DOHH2 (cell line): Measurements from ENCODE around the gene ZFPL1.

ENCODE experiments used
- H3F3A ChIP-seq: fragments of 200-600 bp; sonication (generic), shearing (Covaris generic); 2 replicates; pipeline ENCODE4 v1.6.0; 2016; ENCODE audit warnings: antibody characterized with exemption, mild to moderate bottlenecking; ENCODE audit not compliant: control insufficient read depth, insufficient read depth
- H3K27ac ChIP-seq: fragments of 200-600 bp; sonication (generic); 2 replicates; pipeline ENCODE4 v1.5.1; 2014; ENCODE audit warnings: low read depth, mild to moderate bottlenecking, low read length, moderate library complexity
- H3K27me3 ChIP-seq: fragments of 200-600 bp; sonication (generic); 2 replicates; pipeline ENCODE4 v1.6.1; 2014; ENCODE audit warnings: mild to moderate bottlenecking, low read length, mixed read lengths; ENCODE audit not compliant: control insufficient read depth
- H3K36me3 ChIP-seq: fragments of 200-600 bp; sonication (generic); 2 replicates; pipeline ENCODE4 v1.6.1; 2014; ENCODE audit warnings: mild to moderate bottlenecking, low read length, moderate library complexity, mixed read lengths; ENCODE audit not compliant: control insufficient read depth
- H3K4me1 ChIP-seq: fragments of 200-600 bp; sonication (generic); 2 replicates; pipeline ENCODE4 v1.6.1; 2014; ENCODE audit warnings: mild to moderate bottlenecking, low read length, mixed read lengths; ENCODE audit not compliant: control insufficient read depth
- H3K4me2 ChIP-seq: fragments of 200-600 bp; sonication (generic); 2 replicates; pipeline ENCODE4 v1.6.0; 2014; ENCODE audit warnings: mild to moderate bottlenecking, low read length, moderate library complexity
- H3K4me3 ChIP-seq: fragments of 200-600 bp; sonication (generic); 2 replicates; pipeline ENCODE4 v1.5.1; 2014; ENCODE audit warnings: mild to moderate bottlenecking, low read length, mixed read lengths
- H3K79me2 ChIP-seq: fragments of 200-600 bp; sonication (generic); 2 replicates; pipeline ENCODE4 v1.6.1; 2014; ENCODE audit warnings: mild to moderate bottlenecking, low read length, mixed read lengths; ENCODE audit not compliant: control insufficient read depth
- H3K9me2 ChIP-seq: fragments of 200-600 bp; sonication (generic); replicated peaks from 2 replicates; pipeline ENCODE4 v1.6.1; 2014; ENCODE audit warnings: mild to moderate bottlenecking, low read length, mixed read lengths; ENCODE audit not compliant: control insufficient read depth
- H3K9me3 ChIP-seq: fragments of 200-600 bp; sonication (generic); 2 replicates; pipeline ENCODE4 v1.6.1; 2014; ENCODE audit warnings: antibody characterized with exemption, low read length, mixed read lengths; ENCODE audit not compliant: control insufficient read depth, insufficient read depth
- H4K20me1 ChIP-seq: fragments of 200-600 bp; sonication (generic); 2 replicates; pipeline ENCODE4 v1.6.0; 2014; ENCODE audit warnings: low read depth, mild to moderate bottlenecking, antibody characterized with exemption, low read length, moderate library complexity; ENCODE audit not compliant: control insufficient read depth, insufficient read depth
- CTCF ChIP-seq: fragments of 200-600 bp; sonication (generic); IDR thresholded peaks from one replicate; pipeline ENCODE4 v1.5.1; 2014; ENCODE audit warnings: antibody characterized with exemption, mild to moderate bottlenecking, low read depth, low read length; ENCODE audit not compliant: poor library complexity, severe bottlenecking
- EZH2phosphoT487 ChIP-seq: fragments of 200-600 bp; sonication (generic); IDR thresholded peaks from 2 replicates; pipeline ENCODE4 v1.6.1; 2017; ENCODE audit warnings: borderline replicate concordance, mild to moderate bottlenecking, antibody characterized with exemption, low read length, moderate library complexity, mixed read lengths

ZFPL1 gene

GRCh38 chr11:65083834-65084597 lies at the start of gene ZFPL1, which contains the start of gene CDCA5:
ZFPL1 (plus strand) TSS chr11:65084222; CDS start chr11:65084699, 477 bp downstream.
CDCA5 (minus strand) TSS chr11:65084040; CDS start chr11:65083978, 62 bp downstream.
- Histone ChIP-seq H3K4me1 (peaks cover 42% of the 10 kb centered on the region), H3K79me2 (peaks cover 61% of the 10 kb centered on the region), H3K27ac (peak within 1 kb of the TSS; percentile 70), H3K4me3 (peak within 1 kb of the TSS; percentile 90), H3K9me3 (no peaks in the 10 kb centered on the region), H4K20me1 (no peaks in the 10 kb centered on the region), H3K9me2 (no peaks in the 10 kb centered on the region), H3K4me2 (peak within 1 kb of the TSS; percentile 85), H3K36me3 (peaks cover 73% of the 10 kb centered on the region), H3K27me3 (no peaks in the 10 kb centered on the region), H3F3A (0 out of 2 replicates have a peak, but pooled peaks cover 2% of the 10 kb centered on the region)
- TF ChIP-seq CTCF (no peak), EZH2phosphoT487 (no peak)

GRCh38 chr11:65034423-65034822 lies 49.6 kb upstream of the ZFPL1 start:
- Histone ChIP-seq H3K4me3 (no peak overlapping the region), H3K4me1 (peaks cover 10% of the 10 kb centered on the region), H3K4me2 (no peak overlapping the region), H3K27me3 (no peaks in the 10 kb centered on the region), H3F3A (no peaks in the 10 kb centered on the region; the same call in 1 of the 2 replicates), H3K9me3 (no peaks in the 10 kb centered on the region), H3K36me3 (peaks cover 16% of the 10 kb centered on the region; the same call in 1 of the 2 replicates), H3K27ac (no peak overlapping the region), H4K20me1 (no peaks in the 10 kb centered on the region), H3K9me2 (no peaks in the 10 kb centered on the region), H3K79me2 (no peaks in the 10 kb centered on the region)
- TF ChIP-seq EZH2phosphoT487, result no peak
- TF ChIP-seq CTCF, result no peak

DNA sequence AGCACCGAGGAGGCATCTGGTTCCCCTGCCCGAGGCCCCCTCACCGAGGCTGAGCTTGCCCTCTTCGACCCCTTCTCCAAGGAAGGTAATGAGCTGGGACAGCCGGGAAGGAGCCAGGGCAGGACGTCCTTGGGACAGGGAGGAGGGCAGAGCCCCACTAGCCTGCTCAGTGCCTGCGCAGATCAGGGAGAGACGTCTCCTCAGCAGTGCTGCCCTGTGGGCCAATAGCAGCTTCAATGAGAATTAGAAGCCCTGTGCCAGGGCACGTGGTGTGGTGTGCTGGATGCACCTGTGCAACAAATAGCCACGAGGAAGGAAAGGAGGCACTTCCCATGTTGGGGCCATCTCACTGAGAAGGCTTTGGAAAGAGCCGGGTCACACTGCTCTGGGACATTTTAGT lies 48.4 kb upstream of the ZFPL1 start:
- peaks cover 2% of the 10 kb centered on the region; the same call in 1 of the 2 replicates for H3F3A ChIP-seq
- no peak overlapping the region for H3K4me3 ChIP-seq
- no peaks in the 10 kb centered on the region for H3K27me3 ChIP-seq
- no peaks in the 10 kb centered on the region for H4K20me1 ChIP-seq
- no peak for TF ChIP-seq EZH2phosphoT487
- no peak for TF ChIP-seq CTCF
- peaks cover 21% of the 10 kb centered on the region for H3K4me1 ChIP-seq
- no peaks in the 10 kb centered on the region for H3K9me2 ChIP-seq
- no peak overlapping the region for H3K27ac ChIP-seq
- no peak overlapping the region for H3K4me2 ChIP-seq
- peaks cover 21% of the 10 kb centered on the region; the same call in 1 of the 2 replicates for H3K36me3 ChIP-seq
- no peaks in the 10 kb centered on the region for H3K9me3 ChIP-seq
- no peaks in the 10 kb centered on the region for H3K79me2 ChIP-seq
